Hepatocyte (in vitro differentiated cells): ENCODE data around the gene NCOA7.

Source experiments
- EZH2 ChIP-seq: fragments of 200-600 bp; sonication (generic); IDR thresholded peaks from 2 replicates; pipeline ENCODE4 v1.6.1; 2016; ENCODE audit warnings: antibody characterized with exemption, mild to moderate bottlenecking, borderline replicate concordance
- EZH2phosphoT487 ChIP-seq: fragments of 200-600 bp; sonication (generic); IDR thresholded peaks from one replicate; pipeline ENCODE4 v1.6.1; 2018; ENCODE audit warnings: antibody characterized with exemption, mild to moderate bottlenecking, low read depth, moderate library complexity; ENCODE audit not compliant: unreplicated experiment, severe bottlenecking
- TF ChIP-seq, protein P1 (sequence below): fragments of 200-600 bp; sonication (generic); IDR thresholded peaks from 2 replicates; pipeline ENCODE4 v1.5.1; 2016; ENCODE audit warnings: antibody characterized with exemption, mild to moderate bottlenecking; ENCODE audit not compliant: poor library complexity

DNA sequence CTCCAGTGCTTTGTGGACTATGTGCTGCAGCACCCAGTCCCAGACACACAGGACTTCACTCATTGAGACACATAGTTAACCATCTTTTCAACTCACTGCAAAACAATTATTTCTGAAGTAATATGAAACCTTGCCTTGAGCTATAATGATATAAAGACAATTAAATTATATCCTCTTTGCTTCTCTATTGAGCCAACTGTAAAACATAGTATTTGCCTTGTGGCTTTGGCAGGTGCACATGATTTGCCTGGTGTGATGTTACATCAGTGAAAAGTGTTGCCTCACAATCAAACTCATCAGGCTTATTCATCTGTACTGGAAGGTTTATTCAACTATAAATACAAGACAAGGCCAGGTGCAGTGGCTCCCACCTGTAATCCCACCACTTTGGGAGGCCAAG, 80.6 kb downstream of the NCOA7 start:
- TF ChIP-seq, protein P1, sequence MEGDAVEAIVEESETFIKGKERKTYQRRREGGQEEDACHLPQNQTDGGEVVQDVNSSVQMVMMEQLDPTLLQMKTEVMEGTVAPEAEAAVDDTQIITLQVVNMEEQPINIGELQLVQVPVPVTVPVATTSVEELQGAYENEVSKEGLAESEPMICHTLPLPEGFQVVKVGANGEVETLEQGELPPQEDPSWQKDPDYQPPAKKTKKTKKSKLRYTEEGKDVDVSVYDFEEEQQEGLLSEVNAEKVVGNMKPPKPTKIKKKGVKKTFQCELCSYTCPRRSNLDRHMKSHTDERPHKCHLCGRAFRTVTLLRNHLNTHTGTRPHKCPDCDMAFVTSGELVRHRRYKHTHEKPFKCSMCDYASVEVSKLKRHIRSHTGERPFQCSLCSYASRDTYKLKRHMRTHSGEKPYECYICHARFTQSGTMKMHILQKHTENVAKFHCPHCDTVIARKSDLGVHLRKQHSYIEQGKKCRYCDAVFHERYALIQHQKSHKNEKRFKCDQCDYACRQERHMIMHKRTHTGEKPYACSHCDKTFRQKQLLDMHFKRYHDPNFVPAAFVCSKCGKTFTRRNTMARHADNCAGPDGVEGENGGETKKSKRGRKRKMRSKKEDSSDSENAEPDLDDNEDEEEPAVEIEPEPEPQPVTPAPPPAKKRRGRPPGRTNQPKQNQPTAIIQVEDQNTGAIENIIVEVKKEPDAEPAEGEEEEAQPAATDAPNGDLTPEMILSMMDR = no peak
- TF ChIP-seq EZH2 = no peak
- TF ChIP-seq EZH2phosphoT487 = no peak
